ENCODE measurements around the gene NEUROD1.

NEUROD1 gene

DNA sequence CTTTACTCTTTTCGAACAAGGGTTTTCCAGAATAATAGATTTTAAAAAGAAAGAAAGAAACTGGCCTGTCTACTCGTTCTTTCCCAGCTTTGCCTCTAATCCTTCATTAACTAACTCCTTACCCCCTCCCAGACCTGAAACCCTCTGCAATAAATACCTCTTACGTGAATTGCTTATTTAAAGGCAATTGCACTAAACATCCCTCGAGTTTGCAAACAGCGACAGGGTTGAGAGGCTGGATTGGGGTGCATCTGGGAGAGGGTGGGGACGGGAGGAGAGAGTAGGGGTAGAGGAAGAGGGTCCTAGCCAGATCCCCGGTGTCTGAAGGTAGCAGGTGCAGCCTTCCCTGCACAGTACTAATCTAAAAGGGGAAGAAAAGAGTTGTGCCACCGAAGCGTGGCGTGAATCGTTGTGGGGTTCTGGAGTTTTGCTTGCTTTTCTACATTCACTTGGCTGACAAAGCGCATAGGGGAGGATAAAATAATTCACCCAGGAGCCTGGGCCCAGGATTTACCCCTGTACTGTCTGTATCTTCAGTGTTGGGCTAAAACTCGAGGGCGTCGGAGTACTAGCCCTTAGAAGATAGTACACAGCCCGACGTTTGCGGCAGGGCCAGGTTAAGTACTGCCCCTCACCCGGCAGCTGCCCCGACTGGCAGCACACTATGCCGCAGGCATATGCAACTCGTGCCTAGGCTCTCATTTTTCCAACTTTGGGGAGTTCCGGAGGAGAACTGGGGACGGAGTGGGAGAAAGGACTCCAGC is 1.9 kb upstream of the NEUROD1 start:
- TF ChIP-seq, protein P1, sequence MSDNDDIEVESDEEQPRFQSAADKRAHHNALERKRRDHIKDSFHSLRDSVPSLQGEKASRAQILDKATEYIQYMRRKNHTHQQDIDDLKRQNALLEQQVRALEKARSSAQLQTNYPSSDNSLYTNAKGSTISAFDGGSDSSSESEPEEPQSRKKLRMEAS (IDR thresholded peaks at IDR 0.05; ENCODE audit: low read depth, low read length): no peak
- TF ChIP-seq, protein P2, sequence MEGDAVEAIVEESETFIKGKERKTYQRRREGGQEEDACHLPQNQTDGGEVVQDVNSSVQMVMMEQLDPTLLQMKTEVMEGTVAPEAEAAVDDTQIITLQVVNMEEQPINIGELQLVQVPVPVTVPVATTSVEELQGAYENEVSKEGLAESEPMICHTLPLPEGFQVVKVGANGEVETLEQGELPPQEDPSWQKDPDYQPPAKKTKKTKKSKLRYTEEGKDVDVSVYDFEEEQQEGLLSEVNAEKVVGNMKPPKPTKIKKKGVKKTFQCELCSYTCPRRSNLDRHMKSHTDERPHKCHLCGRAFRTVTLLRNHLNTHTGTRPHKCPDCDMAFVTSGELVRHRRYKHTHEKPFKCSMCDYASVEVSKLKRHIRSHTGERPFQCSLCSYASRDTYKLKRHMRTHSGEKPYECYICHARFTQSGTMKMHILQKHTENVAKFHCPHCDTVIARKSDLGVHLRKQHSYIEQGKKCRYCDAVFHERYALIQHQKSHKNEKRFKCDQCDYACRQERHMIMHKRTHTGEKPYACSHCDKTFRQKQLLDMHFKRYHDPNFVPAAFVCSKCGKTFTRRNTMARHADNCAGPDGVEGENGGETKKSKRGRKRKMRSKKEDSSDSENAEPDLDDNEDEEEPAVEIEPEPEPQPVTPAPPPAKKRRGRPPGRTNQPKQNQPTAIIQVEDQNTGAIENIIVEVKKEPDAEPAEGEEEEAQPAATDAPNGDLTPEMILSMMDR (IDR thresholded peaks at IDR 0.05; ENCODE audit: low read depth, low read length): no peak
- TF ChIP-seq POLR2A (IDR thresholded peaks at IDR 0.05; ENCODE audit: extremely low read depth, insufficient read length) (no peak), MYC (IDR thresholded peaks at IDR 0.05; ENCODE audit: low read depth, low read length) (no peak)
- no peak overlapping the region for H3K4me3 ChIP-seq (ENCODE audit: low read depth, low read length)
- no peak for DNase-seq (ENCODE audit: low read depth)

DNA sequence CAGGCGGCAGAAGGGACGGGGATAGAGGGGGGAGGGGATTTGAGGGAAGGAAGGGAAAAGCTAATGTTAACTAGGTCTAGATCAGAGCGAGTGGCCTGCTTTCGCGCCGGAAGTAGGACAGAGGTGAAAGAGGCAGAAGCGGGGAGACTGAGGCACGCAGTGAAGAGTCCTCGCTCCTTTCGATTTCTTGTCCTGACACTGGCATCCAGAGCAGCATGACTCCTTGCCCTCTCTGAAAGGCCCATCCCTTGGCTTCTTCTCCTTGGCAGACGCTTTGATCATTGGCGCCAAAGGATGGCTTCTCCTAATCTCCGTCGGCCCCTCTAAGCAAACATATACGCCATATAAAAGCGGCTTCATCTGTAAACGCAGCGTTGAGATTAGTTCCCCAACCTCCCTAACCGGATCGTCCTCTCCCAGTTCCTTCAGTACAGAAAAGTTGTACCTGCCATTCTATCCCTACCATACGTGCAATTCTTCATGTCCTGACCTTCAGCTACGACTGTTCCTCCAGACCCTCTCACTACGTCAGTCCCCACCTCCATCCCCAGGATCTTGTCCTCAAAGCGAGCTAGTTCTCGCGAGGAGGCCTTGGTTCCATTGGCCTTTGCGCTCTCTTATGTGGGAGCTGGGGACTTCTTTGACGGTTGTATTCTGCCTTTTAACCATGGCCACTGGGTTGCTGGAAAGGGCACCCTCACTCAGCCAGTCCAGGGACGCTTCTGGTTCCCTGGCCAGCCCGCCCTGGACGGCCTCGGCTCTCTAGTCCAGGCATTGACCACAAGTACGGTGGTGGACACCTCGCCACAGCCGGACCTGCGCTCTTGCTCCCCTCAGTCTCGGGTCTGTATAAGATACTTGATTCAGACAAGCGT is 857 bp upstream of the NEUROD1 start:
- TF ChIP-seq MYC (IDR thresholded peaks at IDR 0.05; ENCODE audit: low read depth, low read length): no peak
- no peak for TF ChIP-seq POLR2A (IDR thresholded peaks at IDR 0.05; ENCODE audit: extremely low read depth, insufficient read length)
- TF ChIP-seq, protein P1 (IDR thresholded peaks at IDR 0.05; ENCODE audit: low read depth, low read length): no peak
- TF ChIP-seq, protein P2 (IDR thresholded peaks at IDR 0.05; ENCODE audit: low read depth, low read length): no peak
- no peak overlapping the region for H3K4me3 ChIP-seq (ENCODE audit: low read depth, low read length)
- no peak for DNase-seq (ENCODE audit: low read depth)

DNA sequence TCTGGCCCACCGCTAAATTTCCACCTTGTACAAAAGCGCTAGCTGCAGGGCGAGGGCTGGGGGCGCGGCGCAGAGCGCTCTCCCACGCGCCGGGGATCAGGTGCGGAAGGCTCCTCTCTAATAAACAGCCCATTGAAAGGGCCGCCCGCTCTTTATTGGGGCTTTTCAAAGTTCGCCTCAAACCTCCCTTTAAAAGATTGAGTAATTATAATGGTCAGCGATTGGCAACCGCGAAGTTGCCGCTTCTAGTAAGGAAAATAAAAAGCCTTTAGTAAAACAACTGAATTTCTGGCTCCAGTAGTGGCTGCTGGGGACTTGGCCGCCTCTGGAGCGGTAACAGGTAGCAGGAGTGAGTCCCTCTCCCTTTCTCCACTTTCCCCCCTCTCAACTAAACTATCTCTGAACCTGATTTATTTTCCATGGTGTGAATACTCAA is 755 bp downstream of the NEUROD1 start:
- no peak overlapping the region for H3K4me3 ChIP-seq (ENCODE audit: low read depth, low read length)
- no peak for DNase-seq (ENCODE audit: low read depth)
- TF ChIP-seq, protein P2 (IDR thresholded peaks at IDR 0.05; ENCODE audit: low read depth, low read length): no peak
- no peak for TF ChIP-seq POLR2A (IDR thresholded peaks at IDR 0.05; ENCODE audit: extremely low read depth, insufficient read length)
- no peak for TF ChIP-seq MYC (IDR thresholded peaks at IDR 0.05; ENCODE audit: low read depth, low read length)
- TF ChIP-seq, protein P1 (IDR thresholded peaks at IDR 0.05; ENCODE audit: low read depth, low read length): no peak

DNA sequence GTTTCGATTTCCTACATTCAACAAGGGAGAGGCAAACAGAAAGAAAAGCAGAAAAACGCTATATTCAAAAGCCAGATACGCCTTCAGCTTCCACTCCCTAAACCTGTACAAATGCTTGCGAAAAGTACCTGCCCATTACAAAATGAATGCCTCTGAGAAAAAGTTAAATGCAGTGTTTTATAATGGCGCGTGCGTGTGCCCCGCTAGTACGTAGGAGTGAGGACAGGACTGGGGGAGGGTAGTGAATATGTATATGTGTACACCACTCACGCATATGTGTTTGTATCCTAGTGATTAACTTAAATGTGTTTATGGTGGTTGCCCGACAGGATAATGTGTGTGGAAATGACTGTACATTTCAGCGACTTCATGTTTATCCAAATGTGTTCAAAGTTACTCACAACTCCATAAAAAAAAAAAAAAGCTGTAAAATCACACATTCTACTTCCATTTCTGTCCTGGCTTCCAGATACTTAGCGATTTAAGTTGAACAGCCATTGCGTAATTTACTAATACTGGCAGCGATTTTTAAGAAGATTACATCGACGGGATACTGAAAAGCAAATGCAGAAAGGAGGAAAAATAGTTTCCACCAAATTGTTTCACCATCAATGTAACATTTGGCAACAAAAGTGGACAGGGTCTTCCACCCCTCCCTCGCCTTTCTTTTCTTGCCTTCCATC is 1.3 kb downstream of the NEUROD1 start:
- no peak overlapping the region for H3K4me3 ChIP-seq (ENCODE audit: low read depth, low read length)
- no peak for TF ChIP-seq POLR2A (IDR thresholded peaks at IDR 0.05; ENCODE audit: extremely low read depth, insufficient read length)
- TF ChIP-seq, protein P2 (IDR thresholded peaks at IDR 0.05; ENCODE audit: low read depth, low read length): no peak
- TF ChIP-seq, protein P1 (IDR thresholded peaks at IDR 0.05; ENCODE audit: low read depth, low read length): no peak
- TF ChIP-seq MYC (IDR thresholded peaks at IDR 0.05; ENCODE audit: low read depth, low read length): no peak

DNA sequence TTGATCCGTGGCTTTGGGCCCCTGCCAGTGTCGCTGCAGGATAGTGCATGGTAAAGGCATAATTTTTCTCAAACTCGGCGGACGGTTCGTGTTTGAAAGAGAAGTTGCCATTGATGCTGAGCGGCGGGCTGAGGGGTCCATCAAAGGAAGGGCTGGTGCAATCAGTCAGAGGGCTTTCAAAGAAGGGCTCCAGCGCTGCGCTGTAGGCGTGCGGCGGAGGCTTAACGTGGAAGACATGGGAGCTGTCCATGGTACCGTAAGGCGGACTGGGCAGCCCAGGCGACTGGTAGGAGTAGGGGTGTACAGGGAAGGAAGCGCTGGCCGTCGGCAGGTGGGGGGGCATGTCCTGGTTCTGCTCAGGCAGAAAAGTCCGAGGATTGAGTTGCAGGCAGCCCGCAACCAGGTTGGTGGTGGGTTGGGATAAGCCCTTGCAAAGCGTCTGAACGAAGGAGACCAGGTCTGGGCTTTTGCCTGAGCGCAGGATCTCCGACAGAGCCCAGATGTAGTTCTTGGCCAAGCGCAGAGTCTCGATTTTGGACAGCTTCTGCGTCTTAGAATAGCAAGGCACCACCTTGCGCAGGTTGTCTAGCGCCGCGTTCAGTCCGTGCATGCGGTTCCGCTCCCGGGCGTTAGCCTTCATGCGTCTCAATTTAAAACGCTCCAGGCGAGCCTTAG is 2.3 kb downstream of the NEUROD1 start:
- TF ChIP-seq POLR2A (IDR thresholded peaks at IDR 0.05; ENCODE audit: extremely low read depth, insufficient read length) (no peak), MYC (IDR thresholded peaks at IDR 0.05; ENCODE audit: low read depth, low read length) (no peak)
- TF ChIP-seq, protein P1 (IDR thresholded peaks at IDR 0.05; ENCODE audit: low read depth, low read length): no peak
- TF ChIP-seq, protein P2 (IDR thresholded peaks at IDR 0.05; ENCODE audit: low read depth, low read length): no peak
- no peak overlapping the region for H3K4me3 ChIP-seq (ENCODE audit: low read depth, low read length)
- DNase-seq (ENCODE audit: low read depth): peak; percentile 41

More for the DNA sequence above, 1.3 kb downstream of the NEUROD1 start:
- DNase-seq (ENCODE audit: low read depth): no peak
